Sciatic nerve (tissue), 2 donors: Measurements from ENCODE around the gene GPAM. TPM values are rescaled to one million over a fixed set of nuclear protein-coding genes. Genes with fewer than 3 reads are reported as not detected.
A peak's percentile ranks its signal among the peaks of the same experiment; 100 is the strongest.
"Not testable (repeated sequence)": the region's sequence is repeated elsewhere in the genome, so short reads cannot be mapped to it uniquely, and the experiment has no call there.

Experiments
- ATAC-seq: fragments of 200-7000 bp; cut with Tn5 transposase; one replicate; pipeline ENCODE4 v1.9.1; 2020; ENCODE audit warnings: mild to moderate bottlenecking, moderate library complexity
- DNase-seq: peaks from one replicate; pipeline ENCODE4 v3.0.0-alpha.2; 2020; ENCODE audit warnings: low spot score
- intact Hi-C: fragments of 100-400 bp; cut with DNase I; formaldehyde crosslinking; loops from one replicate; pipeline ENCODE4 v1.14.2; 2022
- total RNA-seq: library from RNA; stranded (reverse); fragmentation: NEBNext Ultra II Directional; extraction: Animal tissue kit (Norgen Biotek cat#: 25700); gene quantifications from one replicate; pipeline ENCODE4 v1.2.1, GENCODE V29; 2021
- donor health status: DM: no; HTN: no; CAD: no.
- donor health status: DM: no; HTN: no; CAD: no.

GPAM gene
- 71.9 TPM for total RNA-seq

GRCh38 chr10:112183329-112184051 is at the start of gene GPAM:
Gene GPAM (minus strand): TSS chr10:112183765. CDS start chr10:112181784, 1,981 bp downstream.
- intact Hi-C loops = no loop called here
- DNase-seq = peak; percentile 98
- peak; percentile 98 for ATAC-seq

GRCh38 chr10:112232670-112233069 is 49.1 kb upstream of the GPAM start:
- ATAC-seq (no peak), DNase-seq (no peak)
- intact Hi-C loops = no loop called here

- intact Hi-C loops = no loop called here
- DNase-seq (no peak), ATAC-seq (no peak)
Observed at GRCh38 chr10:112231602-112232400, 48.2 kb upstream of the GPAM start.

- ATAC-seq (no peak), DNase-seq (no peak)
- intact Hi-C loops = no loop called here
Observed at GRCh38 chr10:112230325-112230988, 46.9 kb upstream of the GPAM start.

- intact Hi-C loops = no loop called here
- ATAC-seq (no peak), DNase-seq (no peak)
Observed at GRCh38 chr10:112229901-112230300, 46.3 kb upstream of the GPAM start.

- ATAC-seq = no peak
- intact Hi-C loops = no loop called here
Observed at GRCh38 chr10:112229096-112229495, 45.5 kb upstream of the GPAM start.

GRCh38 chr10:112228366-112229088 is 45.0 kb upstream of the GPAM start:
- intact Hi-C loops, ATAC-seq, DNase-seq: not testable (repeated sequence)

More at GRCh38 chr10:112229096-112229495, 45.5 kb upstream of the GPAM start:
- DNase-seq = no peak

- intact Hi-C loops = no loop called here
- no peak for DNase-seq
- peak; percentile 52 for ATAC-seq
Observed at GRCh38 chr10:112227331-112227987, 43.9 kb upstream of the GPAM start.

GRCh38 chr10:112226439-112227248 is 43.1 kb upstream of the GPAM start:
- intact Hi-C loops = no loop called here
- ATAC-seq = no peak
- DNase-seq = no peak

- ATAC-seq = no peak
- intact Hi-C loops = no loop called here
- no peak for DNase-seq
Observed at GRCh38 chr10:112225771-112226438, 42.3 kb upstream of the GPAM start.

GRCh38 chr10:112224933-112225529 is 41.5 kb upstream of the GPAM start:
- DNase-seq (no peak), ATAC-seq (no peak)
- intact Hi-C loops = no loop called here

- DNase-seq (no peak), ATAC-seq (no peak)
- intact Hi-C loops = no loop called here
Observed at GRCh38 chr10:112223725-112224124, 40.2 kb upstream of the GPAM start.

GRCh38 chr10:112222799-112223198 is 39.2 kb upstream of the GPAM start:
- intact Hi-C loops = no loop called here
- DNase-seq (no peak), ATAC-seq (no peak)

GRCh38 chr10:112221545-112221944 is 38.0 kb upstream of the GPAM start:
- ATAC-seq (no peak), DNase-seq (no peak)
- intact Hi-C loops = no loop called here

- DNase-seq (no peak), ATAC-seq (no peak)
- intact Hi-C loops = no loop called here
Observed at GRCh38 chr10:112218960-112219359, 35.4 kb upstream of the GPAM start.

GRCh38 chr10:112218036-112218390 is 34.4 kb upstream of the GPAM start:
- ATAC-seq (no peak), DNase-seq (no peak)
- intact Hi-C loops = no loop called here

- ATAC-seq (no peak), DNase-seq (no peak)
- intact Hi-C loops = no loop called here
Observed at GRCh38 chr10:112217386-112218035, 33.9 kb upstream of the GPAM start.
